GF-D8 (cell line): Measurements from ENCODE around the gene ABO.
"Not testable (repeated sequence)": the region's sequence is repeated elsewhere in the genome, so short reads cannot be mapped to it uniquely, and the experiment has no call there.

Source experiments
- DNase-seq: peaks from one replicate; lab custom pipeline; 2025; lab: John Stamatoyannopoulos, UW

ABO gene

DNA sequence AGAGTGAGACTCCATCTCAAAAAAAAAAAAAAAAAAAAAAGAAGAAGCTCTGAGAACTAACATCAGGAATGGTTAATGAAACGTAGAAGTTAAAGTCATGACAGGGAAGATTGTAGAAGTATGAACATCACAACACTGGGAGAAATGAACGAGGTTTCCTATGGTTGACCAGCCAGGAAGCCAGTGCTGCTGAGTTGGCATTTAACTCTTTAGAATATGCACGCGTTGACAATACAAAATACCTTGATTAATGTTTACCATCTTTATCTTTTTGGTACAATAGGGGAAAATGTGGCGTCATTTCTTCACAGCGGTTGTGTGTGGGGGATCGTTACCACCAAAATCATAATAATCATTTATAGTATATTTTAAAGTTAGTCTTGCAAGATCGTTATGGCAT is 32.0 kb downstream of the ABO start:
- no peak for DNase-seq

DNA sequence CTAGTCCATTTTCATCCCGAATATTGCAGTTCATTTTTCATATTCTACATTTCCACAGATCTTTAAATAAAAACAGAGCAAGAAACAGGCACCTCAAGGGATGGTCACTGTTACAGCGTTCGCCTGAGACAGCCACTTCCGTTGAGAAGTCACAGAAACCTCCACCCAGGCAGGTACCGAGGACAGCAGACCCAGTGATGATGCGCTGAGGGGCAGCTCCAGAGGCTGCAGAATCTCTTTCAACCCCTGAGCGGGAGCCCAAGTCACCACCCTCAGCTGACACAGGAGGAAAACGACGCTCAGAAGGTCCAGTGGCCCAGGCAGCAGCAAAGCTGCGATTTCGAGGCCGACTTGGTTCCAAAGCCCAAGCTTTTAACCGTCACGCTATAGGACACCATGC is 32.8 kb downstream of the ABO start:
- DNase-seq: no peak

GRCh38 chr9:133239533-133240090 is 35.4 kb downstream of the ABO start:
- no peak for DNase-seq

GRCh38 chr9:133238851-133239532 is 36.0 kb downstream of the ABO start:
- no peak for DNase-seq

- DNase-seq: no peak
These were observed 36.6 kb downstream of the ABO start for GRCh38 chr9:133238272-133238850.

GRCh38 chr9:133237035-133237731 is 37.8 kb downstream of the ABO start:
- DNase-seq: no peak

GRCh38 chr9:133236291-133237034 is 38.5 kb downstream of the ABO start:
- not testable (repeated sequence) for DNase-seq

GRCh38 chr9:133235549-133236222 is 39.3 kb downstream of the ABO start:
- DNase-seq: no peak

GRCh38 chr9:133234577-133235322 is 40.3 kb downstream of the ABO start:
- no peak for DNase-seq

DNA sequence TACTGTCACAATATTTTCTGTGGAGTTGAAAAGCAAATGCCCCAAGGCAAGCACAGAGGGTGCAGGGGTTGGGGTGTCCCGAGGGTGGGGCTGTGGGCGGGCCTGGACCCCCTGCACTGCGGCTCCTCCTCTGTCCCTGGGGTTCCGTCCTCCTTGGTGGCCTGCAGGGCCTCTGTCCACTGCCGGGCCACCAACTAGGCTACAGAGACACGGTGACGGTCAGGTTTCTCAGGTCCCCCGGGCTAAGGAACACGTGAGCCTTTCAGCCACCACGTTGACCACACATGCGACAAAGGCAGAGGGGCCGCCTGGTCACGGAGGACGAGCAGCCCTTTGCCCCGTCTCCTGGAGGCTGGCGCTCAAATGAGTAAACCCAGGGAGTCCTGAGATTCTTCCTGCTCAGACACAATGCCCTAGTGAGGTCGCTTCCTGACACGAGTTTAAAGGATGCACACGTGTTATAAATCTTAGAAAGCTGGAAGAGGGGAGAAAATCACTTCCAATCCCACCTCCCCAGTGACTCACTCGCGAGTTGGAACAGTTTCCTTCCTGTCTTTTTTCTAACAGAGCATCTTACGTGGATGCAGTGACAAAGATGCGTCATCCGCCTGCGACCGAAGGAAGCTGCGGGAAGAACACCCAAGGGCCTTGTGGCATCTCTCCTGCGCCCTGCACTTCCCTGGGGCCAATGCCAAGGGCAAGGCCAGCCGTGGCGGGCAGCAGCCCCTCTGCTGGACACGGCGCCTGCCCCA is 41.1 kb downstream of the ABO start:
- DNase-seq: no peak

DNA sequence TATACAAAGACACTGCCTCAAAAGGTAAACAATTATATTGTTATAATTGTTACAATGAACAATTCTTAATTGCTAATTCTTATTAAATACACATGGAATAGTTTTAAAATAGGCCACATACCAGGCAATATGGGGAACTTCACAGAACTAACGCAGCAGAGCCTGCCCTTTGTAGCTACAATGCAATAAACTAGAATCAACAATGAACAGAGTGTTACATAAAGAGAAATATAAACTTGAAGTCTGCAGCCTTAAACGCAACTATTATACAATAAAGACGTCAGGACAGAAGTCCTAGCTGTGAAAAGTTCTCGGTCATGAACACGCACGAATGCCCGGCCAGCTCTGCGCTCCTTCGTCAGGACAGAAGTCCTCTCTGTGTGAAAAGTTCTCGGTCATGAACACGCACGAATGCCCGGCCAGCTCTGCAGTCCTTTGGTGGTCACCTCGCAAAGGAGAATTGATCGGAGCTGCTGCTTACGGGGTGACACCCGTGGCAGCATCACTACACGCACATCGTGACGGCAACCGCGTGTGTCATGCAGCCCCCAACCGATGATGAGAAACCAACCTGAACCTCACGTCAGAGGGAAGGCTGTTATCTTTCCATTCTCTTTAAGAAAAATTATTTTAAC is 43.0 kb downstream of the ABO start:
- DNase-seq: not testable (repeated sequence)

GRCh38 chr9:133230514-133230913 is 44.5 kb downstream of the ABO start:
- not testable (repeated sequence) for DNase-seq

DNA sequence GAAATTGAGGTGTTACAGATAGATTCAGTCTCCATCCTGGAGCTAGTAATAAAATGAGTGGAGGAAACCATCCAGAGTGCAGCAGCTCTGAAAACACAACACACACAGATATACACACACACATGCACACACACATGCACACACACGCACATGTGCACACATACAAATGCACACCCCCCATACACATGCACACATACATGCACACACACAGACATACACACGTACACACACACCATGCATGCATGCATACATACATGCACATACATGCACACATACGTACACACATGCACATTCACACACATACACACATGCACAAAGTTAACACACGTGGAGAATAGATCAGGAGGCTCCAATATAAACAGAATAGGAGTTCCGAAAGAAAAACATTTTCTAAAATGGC is 44.9 kb downstream of the ABO start:
- DNase-seq: no peak

DNA sequence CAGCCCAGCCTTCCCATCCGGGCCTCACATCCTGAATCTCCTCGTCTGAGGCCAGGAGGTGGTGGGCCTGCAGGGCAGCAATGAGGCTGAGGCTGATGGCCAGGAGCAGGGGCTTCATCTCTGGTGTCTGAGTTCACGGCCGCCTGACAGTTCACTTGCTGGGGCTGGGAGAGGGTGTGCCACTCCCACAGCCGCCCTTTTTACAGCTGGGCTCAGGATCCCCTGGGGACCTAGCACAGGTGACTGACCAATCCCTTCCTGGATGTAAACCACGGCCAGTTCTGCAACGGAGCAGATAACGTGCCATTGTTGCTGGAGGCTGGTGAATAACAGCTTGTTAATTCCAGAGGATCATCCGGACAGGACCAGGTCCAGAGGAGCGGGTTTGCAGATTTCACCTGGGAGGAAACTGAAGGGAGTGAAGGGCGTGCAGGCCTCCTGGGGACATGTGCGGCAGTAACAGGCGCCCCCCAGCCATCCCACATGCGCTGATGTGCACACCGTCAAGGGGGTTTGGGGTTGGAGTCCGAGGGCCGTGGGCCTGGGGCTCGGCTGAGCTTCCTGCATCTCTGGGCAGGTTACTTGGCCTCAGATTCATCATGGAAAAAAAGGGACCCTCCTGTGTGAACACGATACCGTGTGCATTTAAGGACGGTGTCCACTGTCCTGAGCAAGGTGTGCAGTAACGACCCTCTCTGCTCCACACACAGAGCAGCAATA is 46.4 kb downstream of the ABO start:
- DNase-seq: not testable (repeated sequence)

- DNase-seq: not testable (repeated sequence)
These were observed 47.0 kb downstream of the ABO start for GRCh38 chr9:133227996-133228395.

- DNase-seq: no peak
These were observed 47.6 kb downstream of the ABO start for GRCh38 chr9:133227242-133227860.

GRCh38 chr9:133226219-133227171 is 48.5 kb downstream of the ABO start:
- no peak for DNase-seq
